Caco-2 (cell line): Measurements from ENCODE around the gene NTRK1. TPM values are rescaled to one million over a fixed set of nuclear protein-coding genes. Genes with fewer than 3 reads are reported as not detected.

ENCODE experiments used
- BruUV-seq: library from RNA; stranded (reverse); fragments of 400-500 nt; replicated peaks from 2 replicates; lab custom pipeline; 2021; lab: Mats Ljungman, UMichigan
- CTCF ChIA-PET: fragments of 300-600 bp; sonication (Branson Sonifier 250); formaldehyde crosslinking; loops from one replicate; lab custom pipeline; 2022; ENCODE audit warnings: antibody characterized with exemption; lab: Charles Lee
- POLR2A ChIA-PET: fragments of 300-600 bp; sonication (Branson Sonifier 250); formaldehyde crosslinking; loops from one replicate; lab custom pipeline; 2022; ENCODE audit warnings: antibody characterized with exemption; lab: Charles Lee
- DNase-seq, 2 experiments: peaks; one replicate each; pipeline versions ENCODE4 v3.0.0 to v3.0.0-alpha.2; 2020 to 2022
- H3K27me3 ChIP-seq: replicated peaks from 2 replicates; pipeline ENCODE4 v1.6.0; 2011; ENCODE audit warnings: low read length; ENCODE audit not compliant: control insufficient read depth, insufficient read depth
- H3K36me3 ChIP-seq: 2 replicates; pipeline ENCODE4 v1.5.1; 2011; ENCODE audit warnings: low read length; ENCODE audit not compliant: control insufficient read depth, insufficient read depth
- H3K4me1 ChIP-seq: fragments of 250-450 bp; sonication (Bioruptor Pico); 2 replicates; pipeline ENCODE4 v1.5.1; 2020; ENCODE audit warnings: mild to moderate bottlenecking
- H3K4me3 ChIP-seq: 2 replicates; pipeline ENCODE4 v1.5.1; 2011; ENCODE audit warnings: low read depth, mild to moderate bottlenecking, control low read depth, low read length
- H3K9me3 ChIP-seq: fragments of 250-450 bp; sonication (Bioruptor Pico); 2 replicates; pipeline ENCODE4 v1.5.1; 2020; ENCODE audit warnings: mild to moderate bottlenecking, moderate library complexity
- H3K27ac Mint-ChIP-seq: one replicate; pipeline ENCODE4 v1.8.0; 2022; ENCODE audit warnings: mixed read lengths; ENCODE audit not compliant: unreplicated experiment
- H3K27me3 Mint-ChIP-seq: one replicate; pipeline ENCODE4 v1.8.0; 2022; ENCODE audit warnings: mixed read lengths; ENCODE audit not compliant: insufficient read depth, unreplicated experiment
- H3K36me3 Mint-ChIP-seq: one replicate; pipeline ENCODE4 v1.8.0; 2022; ENCODE audit warnings: mild to moderate bottlenecking, mixed read lengths; ENCODE audit not compliant: insufficient read depth, unreplicated experiment
- H3K4me1 Mint-ChIP-seq: one replicate; pipeline ENCODE4 v1.8.0; 2022; ENCODE audit warnings: low read depth, mixed read lengths; ENCODE audit not compliant: unreplicated experiment
- H3K4me3 Mint-ChIP-seq: one replicate; pipeline ENCODE4 v1.8.0; 2022; ENCODE audit warnings: mild to moderate bottlenecking, moderate library complexity, mixed read lengths; ENCODE audit not compliant: unreplicated experiment
- H3K9me3 Mint-ChIP-seq: one replicate; pipeline ENCODE4 v1.8.0; 2022; ENCODE audit warnings: mixed read lengths; ENCODE audit not compliant: unreplicated experiment
- intact Hi-C: fragments of 100-400 bp; cut with micrococcal nuclease; formaldehyde crosslinking; loops from one replicate; pipeline ENCODE4 v1.10.0; 2022; ENCODE audit not compliant: unreplicated experiment
- total RNA-seq: library from RNA; stranded (reverse); gene quantifications from 2 replicates; pipeline ENCODE4 v1.2.3, GENCODE V29; 2022
- TF ChIP-seq, protein P1 (sequence below), 2 experiments: fragments of 200-600 bp in 1 of 2; IDR thresholded peaks; 1 replicate in 1 of 2; 2 replicates in 1 of 2; pipeline versions ENCODE4 v1.5.1 to v1.8.0; 2011 to 2022; ENCODE audit warnings: antibody characterized with exemption in 1 of 2, control low read depth in 1 of 2, inconsistent platforms in 1 of 2, low read depth in 1 of 2, low read length in 1 of 2, mild to moderate bottlenecking in 1 of 2, moderate library complexity in 1 of 2; ENCODE audit not compliant: insufficient read depth in 1 of 2, severe bottlenecking in 1 of 2, unreplicated experiment in 1 of 2

NTRK1 gene
- total RNA-seq, 1 experiment from 2014 or later = not detected

DNA sequence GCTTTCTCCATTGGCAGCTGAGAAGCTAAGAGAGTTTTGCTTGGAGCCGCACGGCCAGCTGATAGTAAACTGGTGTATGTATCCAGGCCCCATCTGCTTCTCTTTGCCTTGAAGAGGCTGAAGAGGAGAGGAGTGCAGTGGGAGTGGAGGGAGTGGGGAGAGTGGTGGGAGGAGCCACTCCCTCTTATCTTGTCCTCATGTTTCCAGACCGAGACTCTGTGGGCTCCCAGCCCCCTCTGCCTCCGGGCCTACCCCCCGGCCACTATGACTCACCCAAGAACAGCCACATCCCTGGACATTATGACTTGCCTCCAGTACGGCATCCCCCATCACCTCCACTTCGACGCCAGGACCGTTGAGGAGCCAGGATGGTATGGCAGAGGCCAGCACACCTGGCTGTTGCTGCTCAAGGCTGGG lies 53.8 kb downstream of the NTRK1 start:
- POLR2A ChIA-PET = no interaction called here
- H3K36me3 Mint-ChIP-seq = no peaks in the 10 kb centered on the region
- H3K27ac Mint-ChIP-seq = no peak overlapping the region
- H3K27me3 Mint-ChIP-seq = peaks cover 4% of the 10 kb centered on the region
- no peaks in the 10 kb centered on the region for H3K4me1 Mint-ChIP-seq
- Histone ChIP-seq H3K36me3 (no peaks in the 10 kb centered on the region), H3K9me3 (no peaks in the 10 kb centered on the region), H3K4me1 (no peaks in the 10 kb centered on the region), H3K4me3 (no peak overlapping the region), H3K27me3 (no peaks in the 10 kb centered on the region)
- H3K4me3 Mint-ChIP-seq = no peak overlapping the region
- DNase-seq = no peak
- BruUV-seq = no TSS peak
- no peaks in the 10 kb centered on the region for H3K9me3 Mint-ChIP-seq
- CTCF ChIA-PET = interaction anchor here (1.9 kb wide), 1 partner anchor 13 kb away, joined by 9 read pairs; no protein-coding TSS in a partner anchor
- intact Hi-C loops = no loop called here
- TF ChIP-seq, protein P1, sequence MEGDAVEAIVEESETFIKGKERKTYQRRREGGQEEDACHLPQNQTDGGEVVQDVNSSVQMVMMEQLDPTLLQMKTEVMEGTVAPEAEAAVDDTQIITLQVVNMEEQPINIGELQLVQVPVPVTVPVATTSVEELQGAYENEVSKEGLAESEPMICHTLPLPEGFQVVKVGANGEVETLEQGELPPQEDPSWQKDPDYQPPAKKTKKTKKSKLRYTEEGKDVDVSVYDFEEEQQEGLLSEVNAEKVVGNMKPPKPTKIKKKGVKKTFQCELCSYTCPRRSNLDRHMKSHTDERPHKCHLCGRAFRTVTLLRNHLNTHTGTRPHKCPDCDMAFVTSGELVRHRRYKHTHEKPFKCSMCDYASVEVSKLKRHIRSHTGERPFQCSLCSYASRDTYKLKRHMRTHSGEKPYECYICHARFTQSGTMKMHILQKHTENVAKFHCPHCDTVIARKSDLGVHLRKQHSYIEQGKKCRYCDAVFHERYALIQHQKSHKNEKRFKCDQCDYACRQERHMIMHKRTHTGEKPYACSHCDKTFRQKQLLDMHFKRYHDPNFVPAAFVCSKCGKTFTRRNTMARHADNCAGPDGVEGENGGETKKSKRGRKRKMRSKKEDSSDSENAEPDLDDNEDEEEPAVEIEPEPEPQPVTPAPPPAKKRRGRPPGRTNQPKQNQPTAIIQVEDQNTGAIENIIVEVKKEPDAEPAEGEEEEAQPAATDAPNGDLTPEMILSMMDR (IDR thresholded peaks at IDR 0.05; ENCODE audit: insufficient read depth in 1 of 2, low read depth in 1 of 2, low read length in 1 of 2, severe bottlenecking in 1 of 2, unreplicated experiment in 1 of 2) = no peak

DNA sequence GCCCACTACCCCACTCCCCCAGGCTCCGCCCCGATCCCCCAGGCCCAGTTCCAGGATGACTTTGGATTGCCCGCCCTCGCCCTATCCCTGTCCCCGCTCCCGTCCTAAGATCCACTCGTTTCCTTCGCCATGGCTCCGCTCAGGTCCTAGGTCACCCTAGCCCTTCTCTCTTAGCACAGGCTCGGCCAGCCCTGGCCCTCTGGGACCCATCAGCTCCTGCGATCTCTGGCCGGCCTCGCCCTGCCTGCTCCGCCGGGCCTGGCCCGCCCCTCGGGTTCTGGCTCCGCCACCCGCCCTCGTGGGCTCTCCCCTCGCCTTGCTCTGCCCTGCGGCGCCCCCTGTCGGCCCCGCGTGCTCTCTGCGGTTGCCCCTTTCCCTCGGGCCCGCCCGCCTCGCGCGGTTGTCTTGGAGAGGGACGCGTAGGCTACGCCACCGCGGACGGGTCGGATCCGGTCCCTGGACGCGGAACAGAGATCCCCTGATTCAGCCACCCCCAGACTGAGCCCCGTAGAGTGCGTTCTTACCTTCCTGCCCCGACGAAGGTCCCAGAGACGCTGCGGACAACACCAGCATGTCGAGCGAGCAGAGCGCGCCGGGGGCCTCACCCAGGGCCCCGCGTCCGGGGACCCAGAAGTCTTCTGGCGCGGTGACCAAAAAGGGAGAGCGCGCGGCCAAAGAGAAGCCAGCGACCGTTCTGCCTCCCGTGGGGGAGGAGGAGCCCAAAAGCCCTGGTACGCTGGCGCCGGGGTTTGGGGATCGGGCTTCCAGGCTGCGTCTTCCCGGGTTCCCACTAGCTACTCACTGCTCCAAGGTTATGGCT lies 59.8 kb downstream of the NTRK1 start, which contains the start of gene LRRC71:
Gene LRRC71 (plus strand): TSS at position 400 of the 820 bp plus-strand sequence. CDS start 172 bp downstream, at position 572.
- Mint-ChIP-seq H3K4me1 (no peaks in the 10 kb centered on the region), H3K27me3 (peaks cover 21% of the 10 kb centered on the region), H3K27ac (no peak within 1 kb of the TSS), H3K9me3 (no peaks in the 10 kb centered on the region), H3K36me3 (no peaks in the 10 kb centered on the region), H3K4me3 (no peak within 1 kb of the TSS)
- Histone ChIP-seq H3K36me3 (no peaks in the 10 kb centered on the region), H3K9me3 (no peaks in the 10 kb centered on the region), H3K27me3 (peaks cover 5% of the 10 kb centered on the region; the same call in 1 of the 2 replicates), H3K4me3 (no peak within 1 kb of the TSS), H3K4me1 (peaks cover 4% of the 10 kb centered on the region; the same call in 1 of the 2 replicates)
- peak; percentile 67 to 85 for DNase-seq
- ChIA-PET POLR2A (no interaction called here), CTCF (interaction anchor here (0.7 kb wide), 1 partner anchor 244 kb away, joined by 5 read pairs; no protein-coding TSS in a partner anchor)
- TF ChIP-seq, protein P1 (IDR thresholded peaks at IDR 0.05; ENCODE audit: insufficient read depth in 1 of 2, low read depth in 1 of 2, low read length in 1 of 2, severe bottlenecking in 1 of 2, unreplicated experiment in 1 of 2) = peak; percentile 65 to 81
- intact Hi-C loops = loop anchor here (10.0 kb wide), 1 partner anchor 154 kb away; no protein-coding TSS in a partner anchor
- BruUV-seq = no TSS peak

DNA sequence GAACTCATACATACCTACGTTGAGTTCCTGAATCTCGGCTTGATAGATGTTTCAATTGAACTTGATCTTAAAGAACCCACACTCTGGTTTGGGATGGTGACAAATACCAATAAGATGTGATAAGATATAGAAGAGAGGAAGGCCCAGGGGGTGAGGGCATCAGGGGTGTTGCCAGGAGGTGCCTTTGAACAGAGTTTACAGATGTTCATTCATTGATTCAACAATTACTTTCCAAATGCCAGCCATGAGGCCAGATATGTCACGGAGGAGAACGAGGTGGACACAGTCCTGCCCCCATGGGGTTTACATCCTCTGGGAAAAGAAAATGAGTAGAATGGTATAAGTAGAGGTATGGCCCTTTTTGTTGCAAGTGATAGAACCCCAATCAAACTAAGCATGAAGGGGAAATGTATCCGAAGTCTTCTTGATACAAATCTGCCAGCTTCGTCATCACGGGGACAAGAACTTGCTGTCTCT lies 60.4 kb downstream of the NTRK1 start:
- Mint-ChIP-seq H3K36me3 (no peaks in the 10 kb centered on the region), H3K4me3 (no peak overlapping the region), H3K9me3 (no peaks in the 10 kb centered on the region), H3K27me3 (peaks cover 21% of the 10 kb centered on the region), H3K4me1 (no peaks in the 10 kb centered on the region), H3K27ac (no peak overlapping the region)
- no TSS peak for BruUV-seq
- Histone ChIP-seq H3K36me3 (no peaks in the 10 kb centered on the region), H3K27me3 (peaks cover 5% of the 10 kb centered on the region; the same call in 1 of the 2 replicates), H3K4me3 (no peak overlapping the region), H3K4me1 (peaks cover 4% of the 10 kb centered on the region; the same call in 1 of the 2 replicates), H3K9me3 (no peaks in the 10 kb centered on the region)
- ChIA-PET CTCF (no interaction called here), POLR2A (no interaction called here)
- intact Hi-C loops = loop anchor here (10.0 kb wide), 1 partner anchor 154 kb away; no protein-coding TSS in a partner anchor
- no peak for DNase-seq
- TF ChIP-seq, protein P1 (IDR thresholded peaks at IDR 0.05; ENCODE audit: insufficient read depth in 1 of 2, low read depth in 1 of 2, low read length in 1 of 2, severe bottlenecking in 1 of 2, unreplicated experiment in 1 of 2) = no peak
